HEK293 (cell line): ENCODE data around the gene ANKRD23.
A peak's percentile ranks its signal among the peaks of the same experiment; 100 is the strongest.

ENCODE experiments used
- CTCF ChIA-PET: fragments of 350-600 bp; formaldehyde crosslinking; extraction: SDS; loops from one replicate; lab custom pipeline; 2021; ENCODE audit warnings: antibody characterized with exemption; lab: Yijun Ruan, JAX
- POLR2A ChIA-PET: fragments of 300-600 bp; formaldehyde crosslinking; extraction: SDS; loops from one replicate; lab custom pipeline; 2020; ENCODE audit warnings: antibody characterized with exemption, inconsistent platforms; lab: Yijun Ruan, JAX
- H3K27ac ChIP-seq: fragments of 200-500 bp; sonication (Bioruptor generic); 2 replicates; pipeline ENCODE4 v1.5.1; 2014; ENCODE audit warnings: low read depth, low read length, control low read depth, inconsistent platforms; ENCODE audit errors: extremely low read depth
- H3K36me3 ChIP-seq, 2 experiments: fragments of 200-500 bp in 1 of 2; sonication (Bioruptor generic) in 1 of 2; 1 replicate in 1 of 2; 2 replicates in 1 of 2; pipeline ENCODE4 v1.5.1; 2014 to 2017; ENCODE audit warnings: inconsistent platforms in 2 of 2, low read length in 2 of 2; ENCODE audit not compliant: control insufficient read depth in 2 of 2, insufficient read depth in 1 of 2
- H3K4me1 ChIP-seq: fragments of 200-500 bp; sonication (Bioruptor generic); 2 replicates; pipeline ENCODE4 v1.5.1; 2014; ENCODE audit warnings: mild to moderate bottlenecking, low read length, inconsistent platforms; ENCODE audit not compliant: control insufficient read depth, insufficient read depth
- H3K4me3 ChIP-seq: 2 replicates; pipeline ENCODE4 v1.5.1; 2011; ENCODE audit warnings: low read depth, mild to moderate bottlenecking, control low read depth, low read length, moderate library complexity
- H3K9me3 ChIP-seq: fragments of 200-500 bp; sonication (Bioruptor generic); 2 replicates; pipeline ENCODE4 v1.5.1; 2014; ENCODE audit warnings: low read depth, low read length, inconsistent platforms; ENCODE audit not compliant: control insufficient read depth, insufficient read depth
- GFI1B ChIP-seq: fragments of 450-650 bp; formaldehyde crosslinking; IDR thresholded peaks from 2 replicates; pipeline ENCODE4 v1.5.1; 2016; ENCODE audit warnings: missing biosample characterization, missing genetic modification characterization
- IKZF3 ChIP-seq: fragments of 450-650 bp; IDR thresholded peaks from 2 replicates; pipeline ENCODE4 v1.5.0; 2018; ENCODE audit warnings: missing biosample characterization, mild to moderate bottlenecking, missing genetic modification characterization, moderate library complexity
- KLF8 ChIP-seq: fragments of 450-650 bp; formaldehyde crosslinking; IDR thresholded peaks from 2 replicates; pipeline ENCODE4 v1.5.1; 2016; ENCODE audit warnings: missing biosample characterization, missing genetic modification characterization
- OSR2 ChIP-seq: fragments of 450-650 bp; formaldehyde crosslinking; IDR thresholded peaks from 2 replicates; pipeline ENCODE4 v1.5.1; 2016; ENCODE audit warnings: missing biosample characterization, missing genetic modification characterization
- PRDM1 ChIP-seq: fragments of 450-650 bp; formaldehyde crosslinking; IDR thresholded peaks from 2 replicates; pipeline ENCODE4; 2016; ENCODE audit warnings: missing biosample characterization, missing genetic modification characterization
- YY2 ChIP-seq: fragments of 450-650 bp; formaldehyde crosslinking; IDR thresholded peaks from 2 replicates; pipeline ENCODE4 v1.5.1; 2016; ENCODE audit warnings: missing biosample characterization, missing genetic modification characterization
- ZBTB1 ChIP-seq: fragments of 450-650 bp; formaldehyde crosslinking; IDR thresholded peaks from 2 replicates; pipeline ENCODE4 v1.5.1; 2016; ENCODE audit warnings: missing biosample characterization, missing genetic modification characterization
- ZBTB20 ChIP-seq: fragments of 450-650 bp; formaldehyde crosslinking; IDR thresholded peaks from 2 replicates; pipeline ENCODE4 v1.5.1; 2016; ENCODE audit warnings: missing biosample characterization, missing genetic modification characterization
- ZFHX2 ChIP-seq: fragments of 450-650 bp; formaldehyde crosslinking; conservative IDR thresholded peaks from 2 replicates; pipeline ENCODE4 v1.5.1; 2016; ENCODE audit warnings: missing biosample characterization, missing genetic modification characterization
- ZFP3 ChIP-seq: fragments of 450-650 bp; formaldehyde crosslinking; IDR thresholded peaks from 2 replicates; pipeline ENCODE4 v1.5.1; 2016; ENCODE audit warnings: low read depth, missing biosample characterization, missing genetic modification characterization
- ZIC2 ChIP-seq: fragments of 450-650 bp; formaldehyde crosslinking; IDR thresholded peaks from 2 replicates; pipeline ENCODE4 v1.5.1; 2016; ENCODE audit warnings: missing biosample characterization, missing genetic modification characterization
- ZNF169 ChIP-seq: fragments of 450-650 bp; formaldehyde crosslinking; IDR thresholded peaks from 2 replicates; pipeline ENCODE4 v1.5.1; 2016; ENCODE audit warnings: missing biosample characterization, missing genetic modification characterization
- ZNF175 ChIP-seq: fragments of 450-650 bp; formaldehyde crosslinking; IDR thresholded peaks from 2 replicates; pipeline ENCODE4 v1.5.1; 2016; ENCODE audit warnings: missing biosample characterization, missing genetic modification characterization
- ZNF184 ChIP-seq: fragments of 450-650 bp; IDR thresholded peaks from 2 replicates; pipeline ENCODE4 v1.5.1; 2018; ENCODE audit warnings: missing biosample characterization, mild to moderate bottlenecking, missing genetic modification characterization
- ZNF211 ChIP-seq: fragments of 450-650 bp; formaldehyde crosslinking; IDR thresholded peaks from 2 replicates; pipeline ENCODE4 v1.5.1; 2016; ENCODE audit warnings: low read depth, missing biosample characterization, missing genetic modification characterization
- ZNF221 ChIP-seq: fragments of 450-650 bp; formaldehyde crosslinking; IDR thresholded peaks from 2 replicates; pipeline ENCODE4 v1.5.1; 2017; ENCODE audit warnings: missing biosample characterization, missing genetic modification characterization, borderline replicate concordance
- ZNF23 ChIP-seq: fragments of 450-650 bp; formaldehyde crosslinking; IDR thresholded peaks from 2 replicates; pipeline ENCODE4 v1.5.1; 2016; ENCODE audit warnings: missing biosample characterization, missing genetic modification characterization, borderline replicate concordance
- ZNF274 ChIP-seq, 2 experiments: fragments of 200-500 bp in 1 of 2; fragments of 450-650 bp in 1 of 2; sonication (Bioruptor generic) in 1 of 2; formaldehyde crosslinking in 1 of 2; IDR thresholded peaks; 2 replicates each; pipeline versions ENCODE4 v1.5.1 to v1.6.1; 2014 to 2016; ENCODE audit warnings: borderline replicate concordance in 1 of 2, inconsistent platforms in 1 of 2, low read length in 1 of 2, missing biosample characterization in 1 of 2, missing genetic modification characterization in 1 of 2
- ZNF335 ChIP-seq: fragments of 450-650 bp; formaldehyde crosslinking; conservative IDR thresholded peaks from 2 replicates; pipeline ENCODE4 v1.5.1; 2016; ENCODE audit warnings: missing biosample characterization, missing genetic modification characterization
- ZNF341 ChIP-seq: fragments of 450-650 bp; formaldehyde crosslinking; IDR thresholded peaks from 2 replicates; pipeline ENCODE4; 2016; ENCODE audit warnings: low read depth, missing biosample characterization, missing genetic modification characterization
- ZNF391 ChIP-seq: fragments of 450-650 bp; formaldehyde crosslinking; IDR thresholded peaks from 2 replicates; pipeline ENCODE4 v1.5.1; 2016; ENCODE audit warnings: low read depth, missing biosample characterization, missing genetic modification characterization, borderline replicate concordance
- ZNF416 ChIP-seq: fragments of 450-650 bp; formaldehyde crosslinking; IDR thresholded peaks from 2 replicates; pipeline ENCODE4 v1.5.1; 2016; ENCODE audit warnings: missing biosample characterization, missing genetic modification characterization
- ZNF501 ChIP-seq: fragments of 450-650 bp; formaldehyde crosslinking; IDR thresholded peaks from 2 replicates; pipeline ENCODE4 v1.5.1; 2016; ENCODE audit warnings: missing biosample characterization, missing genetic modification characterization
- ZNF530 ChIP-seq: fragments of 450-650 bp; formaldehyde crosslinking; IDR thresholded peaks from 2 replicates; pipeline ENCODE4 v1.5.1; 2016; ENCODE audit warnings: low read depth, missing biosample characterization, missing genetic modification characterization
- ZNF544 ChIP-seq: fragments of 450-650 bp; formaldehyde crosslinking; IDR thresholded peaks from 2 replicates; pipeline ENCODE4 v1.5.0; 2017; ENCODE audit warnings: missing biosample characterization, missing genetic modification characterization
- ZNF629 ChIP-seq: fragments of 450-650 bp; formaldehyde crosslinking; IDR thresholded peaks from 2 replicates; pipeline ENCODE4 v1.5.1; 2017; ENCODE audit warnings: missing biosample characterization, missing genetic modification characterization
- ZNF670 ChIP-seq: fragments of 450-650 bp; formaldehyde crosslinking; IDR thresholded peaks from 2 replicates; pipeline ENCODE4 v1.5.1; 2016; ENCODE audit warnings: missing biosample characterization, missing genetic modification characterization, low read depth
- ZXDB ChIP-seq: fragments of 450-650 bp; formaldehyde crosslinking; IDR thresholded peaks from 2 replicates; pipeline ENCODE4 v1.5.1; 2016; ENCODE audit warnings: missing biosample characterization, missing genetic modification characterization
- TF ChIP-seq, protein P1 (sequence below): fragments of 450-650 bp; formaldehyde crosslinking; IDR thresholded peaks from 2 replicates; pipeline ENCODE4 v1.5.1; 2016; ENCODE audit warnings: missing biosample characterization, missing genetic modification characterization, borderline replicate concordance
- TF ChIP-seq, protein P2 (sequence below): fragments of 450-650 bp; formaldehyde crosslinking; IDR thresholded peaks from 2 replicates; pipeline ENCODE4 v1.5.1; 2016; ENCODE audit warnings: missing biosample characterization, missing genetic modification characterization
- TF ChIP-seq, protein P3 (sequence below): sonication (generic); formaldehyde crosslinking; IDR thresholded peaks from 2 replicates; pipeline ENCODE4 v1.8.1; 2022; ENCODE audit warnings: mild to moderate bottlenecking, moderate library complexity, missing genetic modification reagents

ANKRD23 gene

DNA sequence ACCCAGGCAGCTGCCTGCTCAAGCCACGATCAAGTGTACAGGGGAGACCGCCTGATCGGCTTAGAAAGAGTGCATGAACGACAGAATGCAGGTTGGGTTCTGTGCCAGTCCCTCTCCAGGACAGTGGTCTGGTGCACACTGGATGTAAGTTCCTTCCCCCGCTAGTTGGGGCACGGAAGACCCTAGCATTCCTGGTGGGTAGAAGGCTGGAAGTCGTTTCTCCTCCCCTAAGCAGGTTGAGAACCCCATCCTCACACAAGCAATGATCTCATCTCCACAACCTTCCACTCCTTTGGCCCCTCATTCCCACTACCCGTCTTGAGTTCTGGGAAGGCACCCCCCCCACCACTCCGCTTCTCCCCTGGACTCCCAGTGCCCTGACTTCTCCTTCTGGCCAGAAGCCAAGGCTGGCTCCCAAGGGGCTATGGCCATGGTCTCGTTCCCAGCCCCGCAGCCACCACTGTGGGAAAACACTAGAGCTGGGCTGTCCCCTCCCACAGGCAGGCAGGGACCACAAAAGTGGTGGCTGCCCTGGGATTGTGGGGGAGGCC is 15.4 kb upstream of the ANKRD23 start (continued):
- TF ChIP-seq, protein P1, sequence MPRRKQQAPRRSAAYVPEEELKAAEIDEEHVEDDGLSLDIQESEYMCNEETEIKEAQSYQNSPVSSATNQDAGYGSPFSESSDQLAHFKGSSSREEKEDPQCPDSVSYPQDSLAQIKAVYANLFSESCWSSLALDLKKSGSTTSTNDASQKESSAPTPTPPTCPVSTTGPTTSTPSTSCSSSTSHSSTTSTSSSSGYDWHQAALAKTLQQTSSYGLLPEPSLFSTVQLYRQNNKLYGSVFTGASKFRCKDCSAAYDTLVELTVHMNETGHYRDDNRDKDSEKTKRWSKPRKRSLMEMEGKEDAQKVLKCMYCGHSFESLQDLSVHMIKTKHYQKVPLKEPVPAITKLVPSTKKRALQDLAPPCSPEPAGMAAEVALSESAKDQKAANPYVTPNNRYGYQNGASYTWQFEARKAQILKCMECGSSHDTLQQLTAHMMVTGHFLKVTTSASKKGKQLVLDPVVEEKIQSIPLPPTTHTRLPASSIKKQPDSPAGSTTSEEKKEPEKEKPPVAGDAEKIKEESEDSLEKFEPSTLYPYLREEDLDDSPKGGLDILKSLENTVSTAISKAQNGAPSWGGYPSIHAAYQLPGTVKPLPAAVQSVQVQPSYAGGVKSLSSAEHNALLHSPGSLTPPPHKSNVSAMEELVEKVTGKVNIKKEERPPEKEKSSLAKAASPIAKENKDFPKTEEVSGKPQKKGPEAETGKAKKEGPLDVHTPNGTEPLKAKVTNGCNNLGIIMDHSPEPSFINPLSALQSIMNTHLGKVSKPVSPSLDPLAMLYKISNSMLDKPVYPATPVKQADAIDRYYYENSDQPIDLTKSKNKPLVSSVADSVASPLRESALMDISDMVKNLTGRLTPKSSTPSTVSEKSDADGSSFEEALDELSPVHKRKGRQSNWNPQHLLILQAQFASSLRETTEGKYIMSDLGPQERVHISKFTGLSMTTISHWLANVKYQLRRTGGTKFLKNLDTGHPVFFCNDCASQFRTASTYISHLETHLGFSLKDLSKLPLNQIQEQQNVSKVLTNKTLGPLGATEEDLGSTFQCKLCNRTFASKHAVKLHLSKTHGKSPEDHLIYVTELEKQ (tag by site-specific recombination) = no peak
- TF ChIP-seq ZNF391 (tag by site-specific recombination) (no peak), ZBTB1 (tag by site-specific recombination) (no peak), ZNF501 (tag by site-specific recombination) (no peak), ZIC2 (tag by site-specific recombination) (peak; percentile 15; the same call in 1 of the 2 replicates), ZNF23 (tag by site-specific recombination) (no peak), ZFHX2 (tag by site-specific recombination) (no peak; the same call in 1 of the 2 replicates), YY2 (tag by site-specific recombination) (no peak), ZBTB20 (tag by site-specific recombination) (no peak), ZNF335 (tag by site-specific recombination) (no peak), ZNF169 (tag by site-specific recombination) (no peak), ZNF629 (no peak), ZNF274 (IDR thresholded peaks at IDR 0.05; ENCODE audit: low read length) (no peak), ZNF274 (tag by site-specific recombination; IDR thresholded peaks at IDR 0.05; ENCODE audit: borderline replicate concordance) (no peak), PRDM1 (tag by site-specific recombination) (no peak), ZNF211 (tag by site-specific recombination) (no peak), ZXDB (tag by site-specific recombination) (no peak), ZNF670 (tag by site-specific recombination) (no peak), ZNF544 (tag by site-specific recombination) (no peak)
- TF ChIP-seq, protein P2, sequence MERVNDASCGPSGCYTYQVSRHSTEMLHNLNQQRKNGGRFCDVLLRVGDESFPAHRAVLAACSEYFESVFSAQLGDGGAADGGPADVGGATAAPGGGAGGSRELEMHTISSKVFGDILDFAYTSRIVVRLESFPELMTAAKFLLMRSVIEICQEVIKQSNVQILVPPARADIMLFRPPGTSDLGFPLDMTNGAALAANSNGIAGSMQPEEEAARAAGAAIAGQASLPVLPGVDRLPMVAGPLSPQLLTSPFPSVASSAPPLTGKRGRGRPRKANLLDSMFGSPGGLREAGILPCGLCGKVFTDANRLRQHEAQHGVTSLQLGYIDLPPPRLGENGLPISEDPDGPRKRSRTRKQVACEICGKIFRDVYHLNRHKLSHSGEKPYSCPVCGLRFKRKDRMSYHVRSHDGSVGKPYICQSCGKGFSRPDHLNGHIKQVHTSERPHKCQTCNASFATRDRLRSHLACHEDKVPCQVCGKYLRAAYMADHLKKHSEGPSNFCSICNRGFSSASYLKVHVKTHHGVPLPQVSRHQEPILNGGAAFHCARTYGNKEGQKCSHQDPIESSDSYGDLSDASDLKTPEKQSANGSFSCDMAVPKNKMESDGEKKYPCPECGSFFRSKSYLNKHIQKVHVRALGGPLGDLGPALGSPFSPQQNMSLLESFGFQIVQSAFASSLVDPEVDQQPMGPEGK (tag by site-specific recombination) = peak; percentile 72

DNA sequence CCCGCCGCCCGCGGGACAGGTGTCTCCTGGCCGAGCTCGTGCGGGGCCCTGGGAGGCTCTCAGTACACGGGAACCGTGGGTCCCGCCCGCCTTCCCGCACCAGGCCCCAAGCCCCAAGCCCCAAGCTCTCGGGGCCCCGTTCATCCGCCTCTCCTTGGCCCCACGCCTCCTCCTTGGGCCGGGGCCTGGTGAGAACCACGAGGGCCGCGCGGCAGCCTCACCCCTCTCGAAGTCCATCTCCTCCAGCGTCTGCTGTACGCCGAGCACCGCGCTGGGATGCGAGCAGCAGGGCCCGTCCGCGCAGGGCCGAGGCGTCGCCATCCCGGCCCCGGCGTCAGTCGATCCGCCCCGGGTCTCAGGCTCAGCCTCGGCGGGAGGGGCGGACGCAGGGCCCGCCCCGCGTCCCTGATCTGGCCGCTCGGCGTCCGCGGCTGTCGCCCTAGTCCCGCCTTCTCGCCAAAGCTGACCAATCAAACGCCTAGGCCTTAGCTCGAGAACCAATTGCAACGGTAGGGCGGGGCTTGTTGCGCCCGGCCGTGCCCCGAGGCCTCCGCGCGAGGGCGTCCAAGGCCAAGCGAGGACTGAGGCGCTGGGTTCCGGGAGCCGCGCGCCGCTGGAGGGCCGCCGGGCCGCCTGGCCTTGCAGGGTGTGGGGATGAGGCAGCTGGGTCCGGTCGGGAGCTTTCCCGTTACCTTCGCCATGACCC is 14.0 kb upstream of the ANKRD23 start, which contains the start of gene ANKRD39:
ANKRD39 (minus strand) TSS at position 350 of the 706 bp plus-strand sequence; CDS start at position 321, 29 bp downstream.
- Histone ChIP-seq H3K36me3 (peaks cover under 1 to 41% of the 10 kb centered on the region in 2 experiments; a peak in 2 of 3 replicates), H3K27ac (peak within 1 kb of the TSS; percentile 78), H3K4me1 (no peaks in the 10 kb centered on the region), H3K9me3 (no peaks in the 10 kb centered on the region), H3K4me3 (peak within 1 kb of the TSS; percentile 77)
- POLR2A ChIA-PET = interaction anchor here (0.7 to 3.3 kb wide), 13 partner anchors 10 to 255 kb away, joined by 3 to 39 read pairs (median 7); partner anchors contain the start of genes ANKRD23, ANKRD36, CNNM3 and CNNM4
- CTCF ChIA-PET = interaction anchor here (0.5 to 4.1 kb wide), 39 partner anchors 9 to 254 kb away, joined by 3 to 115 read pairs (median 4); partner anchors contain the start of gene ANKRD36
- TF ChIP-seq ZFP3 (tag by site-specific recombination) = no peak
- no peak for TF ChIP-seq ZNF184 (tag by site-specific recombination)
- TF ChIP-seq IKZF3 (tag by site-specific recombination) = 0 out of 2 replicates have a peak, but pooled peaks have one; percentile 33
- no peak for TF ChIP-seq ZNF175
- TF ChIP-seq ZNF416 (tag by site-specific recombination) = no peak
- TF ChIP-seq KLF8 (tag by site-specific recombination) = peak; percentile 65; the same call in 1 of the 2 replicates
- no peak for TF ChIP-seq ZNF391 (tag by site-specific recombination)
- no peak for TF ChIP-seq GFI1B (tag by site-specific recombination)
- no peak for TF ChIP-seq OSR2 (tag by site-specific recombination)
- peak; percentile 18; the same call in 1 of the 2 replicates for TF ChIP-seq ZNF341 (tag by site-specific recombination)
- no peak for TF ChIP-seq ZNF221 (tag by site-specific recombination)
- TF ChIP-seq ZNF530 = no peak
- TF ChIP-seq PRDM1 (tag by site-specific recombination) = no peak
- TF ChIP-seq, protein P3, sequence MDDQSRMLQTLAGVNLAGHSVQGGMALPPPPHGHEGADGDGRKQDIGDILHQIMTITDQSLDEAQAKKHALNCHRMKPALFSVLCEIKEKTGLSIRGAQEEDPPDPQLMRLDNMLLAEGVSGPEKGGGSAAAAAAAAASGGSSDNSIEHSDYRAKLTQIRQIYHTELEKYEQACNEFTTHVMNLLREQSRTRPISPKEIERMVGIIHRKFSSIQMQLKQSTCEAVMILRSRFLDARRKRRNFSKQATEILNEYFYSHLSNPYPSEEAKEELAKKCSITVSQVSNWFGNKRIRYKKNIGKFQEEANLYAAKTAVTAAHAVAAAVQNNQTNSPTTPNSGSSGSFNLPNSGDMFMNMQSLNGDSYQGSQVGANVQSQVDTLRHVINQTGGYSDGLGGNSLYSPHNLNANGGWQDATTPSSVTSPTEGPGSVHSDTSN = peak; percentile 89
